NCI-H1092 (cell line): ENCODE measurements around the gene DNAJC11.
A peak's percentile ranks its signal among the peaks of the same experiment; 100 is the strongest.
"Not testable (repeated sequence)": the region's sequence is repeated elsewhere in the genome, so short reads cannot be mapped to it uniquely, and the experiment has no call there.

Source experiments
- DNase-seq: peaks from one replicate; lab custom pipeline; 2025; lab: John Stamatoyannopoulos, UW

DNAJC11 gene

DNA sequence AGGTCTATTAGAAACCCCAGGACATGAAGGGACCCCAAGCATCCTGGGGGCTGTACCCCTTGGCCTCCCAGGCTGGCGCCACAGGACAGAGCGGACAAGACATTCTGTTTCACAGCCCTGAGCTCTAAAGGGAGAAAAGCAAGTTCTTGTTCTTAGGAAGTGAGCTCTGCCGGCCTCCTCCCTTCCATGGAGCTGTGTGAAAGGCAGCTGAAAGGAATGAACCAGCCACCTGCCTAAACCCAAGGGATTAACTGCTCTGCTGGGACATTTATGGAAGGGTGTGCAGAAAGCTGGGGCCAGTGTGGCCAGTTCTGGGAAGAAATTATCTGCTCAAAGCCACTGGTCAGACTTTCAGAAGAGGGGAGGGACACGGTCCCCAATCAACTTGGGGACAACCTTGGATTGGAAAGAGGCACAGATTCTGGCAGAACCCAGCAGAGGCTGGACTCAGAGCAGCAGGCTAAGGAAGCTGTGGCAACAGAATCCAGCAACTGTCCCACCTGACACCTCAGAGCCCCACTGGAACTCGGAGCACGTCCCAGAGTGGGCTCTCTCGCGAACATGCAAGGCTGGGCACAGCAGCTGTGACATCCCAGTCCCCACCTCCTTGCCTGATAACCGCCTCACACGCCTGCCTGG is 101.1 kb downstream of the DNAJC11 start:
- no peak for DNase-seq

DNA sequence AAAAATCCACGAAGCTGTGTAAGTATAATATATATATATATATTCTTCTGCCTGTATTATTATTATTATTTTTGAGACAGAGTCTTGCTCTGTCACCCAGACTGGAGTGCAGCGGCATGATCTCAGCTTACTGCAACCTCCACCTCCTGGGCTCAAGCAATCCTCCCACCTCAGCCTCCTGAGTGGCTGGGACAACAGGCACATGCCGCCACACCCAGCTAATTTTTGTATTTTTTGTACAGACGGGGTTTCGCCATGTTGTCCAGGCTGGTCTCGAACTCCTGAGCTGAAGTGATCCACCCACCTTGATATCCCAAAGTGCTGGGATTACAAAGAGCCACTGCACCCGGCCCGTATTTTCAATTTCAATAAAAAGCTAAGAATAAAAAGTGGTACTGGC is 101.6 kb downstream of the DNAJC11 start:
- not testable (repeated sequence) for DNase-seq

DNA sequence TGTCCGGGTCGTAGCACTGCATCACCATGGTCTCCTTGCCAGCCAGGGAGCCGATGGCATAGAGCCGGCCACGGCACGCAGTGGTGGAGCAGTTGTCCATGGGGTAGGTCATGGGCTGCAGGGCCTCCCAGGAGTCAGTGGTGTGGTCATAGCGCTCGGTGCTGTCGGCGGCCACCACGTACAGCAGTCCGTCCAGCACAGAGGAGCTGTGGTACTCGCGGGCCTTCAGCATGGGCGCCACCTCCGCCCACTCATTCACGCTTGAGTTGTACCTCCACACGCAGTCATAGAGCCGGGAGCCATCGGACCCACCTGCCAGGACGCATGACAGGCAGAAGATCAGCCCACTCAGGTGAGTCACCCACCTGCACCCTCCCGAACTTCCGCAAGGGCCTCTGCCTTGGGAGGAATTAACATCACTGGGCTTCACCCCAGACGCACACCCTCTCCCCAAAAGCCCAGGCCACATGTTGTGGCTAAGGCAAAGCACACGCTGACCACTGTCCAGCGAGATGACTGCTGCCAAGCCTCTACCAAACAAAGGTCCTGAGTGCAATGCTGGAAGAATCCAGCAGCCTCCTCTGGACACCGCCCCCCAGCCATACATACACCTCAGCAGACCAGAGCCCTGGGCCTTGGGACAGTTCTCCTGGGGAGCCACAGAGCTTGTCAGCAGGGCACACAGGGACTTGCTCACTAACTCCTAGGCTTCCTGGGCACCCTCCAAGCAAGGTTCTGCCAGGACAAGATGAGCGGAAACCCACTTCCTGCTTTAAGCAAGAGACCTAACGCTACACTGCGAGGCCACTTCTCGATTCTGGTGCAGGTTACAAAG is 102.3 kb downstream of the DNAJC11 start:
- DNase-seq = no peak

DNA sequence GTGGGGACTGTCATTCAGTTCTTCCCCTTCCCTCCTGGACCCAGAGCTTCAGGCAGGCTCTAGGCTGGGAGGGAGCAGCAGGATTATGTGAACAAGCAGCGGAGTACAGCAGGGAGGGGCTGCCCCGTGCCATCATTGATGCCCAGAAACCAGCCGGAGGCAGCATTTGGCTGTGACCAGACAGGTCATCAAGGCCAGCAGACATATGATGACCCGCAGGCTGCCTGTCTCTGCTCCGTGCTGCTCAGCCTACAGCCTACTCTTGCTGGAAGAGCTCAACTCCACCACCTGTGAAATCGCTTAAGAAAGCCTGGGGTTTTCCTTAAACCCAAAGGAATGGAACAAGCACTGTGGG is 103.9 kb downstream of the DNAJC11 start:
- DNase-seq = no peak

DNA sequence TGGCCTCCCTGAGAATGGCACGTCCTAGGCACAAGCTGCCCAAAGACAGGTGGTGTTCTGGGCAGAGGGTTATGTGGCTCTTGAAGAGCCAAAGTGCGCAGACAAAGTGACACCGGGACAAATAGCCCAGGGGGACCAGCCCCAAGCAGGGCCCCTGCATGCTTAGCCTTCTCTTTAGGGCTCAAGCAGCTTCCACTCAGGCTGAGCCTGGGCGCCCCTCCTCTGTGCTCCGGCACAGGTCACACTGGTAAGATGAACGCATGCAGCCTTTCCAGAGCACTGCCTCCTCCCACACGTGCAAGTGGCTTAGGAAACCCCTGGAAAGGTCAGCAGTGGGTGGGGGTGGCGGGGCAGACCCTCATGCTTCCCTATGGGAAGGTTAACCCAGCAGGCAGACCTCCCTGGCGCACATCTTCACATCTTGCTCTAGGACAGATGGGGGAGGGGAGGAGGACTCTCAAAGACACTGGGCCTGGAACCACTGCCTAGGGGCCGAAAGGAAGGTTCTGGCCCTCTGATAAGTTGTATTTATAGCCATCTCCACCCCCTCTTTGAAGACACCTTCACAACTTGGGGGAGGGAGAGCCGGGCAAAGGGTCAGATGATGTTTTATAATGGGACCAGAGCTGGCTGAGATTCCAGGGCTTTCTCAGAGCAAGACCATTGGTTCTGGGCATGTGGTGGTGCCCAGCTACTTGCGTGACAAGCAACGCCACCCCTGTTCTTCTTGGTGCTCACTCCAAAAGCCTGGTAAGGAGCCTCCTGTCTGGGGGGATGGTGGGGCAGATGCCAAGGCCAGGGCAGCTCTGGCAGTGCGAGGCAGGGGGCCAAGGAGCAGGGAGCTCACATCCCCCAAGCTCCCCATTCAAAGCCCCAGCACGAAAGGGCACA is 104.5 kb downstream of the DNAJC11 start:
- no peak for DNase-seq

DNA sequence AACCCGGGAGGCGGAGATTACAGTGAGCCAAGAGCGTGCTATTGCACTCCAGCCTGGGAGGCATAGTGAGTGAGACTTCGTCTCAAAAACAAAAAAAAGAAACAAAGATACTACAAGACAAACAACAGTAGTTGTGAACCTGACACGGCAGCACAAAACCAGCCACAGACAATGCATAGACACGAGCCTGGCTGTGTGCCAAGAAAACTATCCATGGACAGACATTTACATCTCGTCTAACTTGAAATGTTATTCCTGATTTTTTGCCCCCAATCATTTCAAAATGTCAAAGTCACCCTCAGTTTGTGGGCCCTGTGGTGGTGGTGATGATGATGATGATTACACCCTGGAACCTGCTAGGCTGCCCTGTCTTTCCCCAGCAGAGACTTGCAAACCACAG is 105.3 kb downstream of the DNAJC11 start:
- DNase-seq = no peak

DNA sequence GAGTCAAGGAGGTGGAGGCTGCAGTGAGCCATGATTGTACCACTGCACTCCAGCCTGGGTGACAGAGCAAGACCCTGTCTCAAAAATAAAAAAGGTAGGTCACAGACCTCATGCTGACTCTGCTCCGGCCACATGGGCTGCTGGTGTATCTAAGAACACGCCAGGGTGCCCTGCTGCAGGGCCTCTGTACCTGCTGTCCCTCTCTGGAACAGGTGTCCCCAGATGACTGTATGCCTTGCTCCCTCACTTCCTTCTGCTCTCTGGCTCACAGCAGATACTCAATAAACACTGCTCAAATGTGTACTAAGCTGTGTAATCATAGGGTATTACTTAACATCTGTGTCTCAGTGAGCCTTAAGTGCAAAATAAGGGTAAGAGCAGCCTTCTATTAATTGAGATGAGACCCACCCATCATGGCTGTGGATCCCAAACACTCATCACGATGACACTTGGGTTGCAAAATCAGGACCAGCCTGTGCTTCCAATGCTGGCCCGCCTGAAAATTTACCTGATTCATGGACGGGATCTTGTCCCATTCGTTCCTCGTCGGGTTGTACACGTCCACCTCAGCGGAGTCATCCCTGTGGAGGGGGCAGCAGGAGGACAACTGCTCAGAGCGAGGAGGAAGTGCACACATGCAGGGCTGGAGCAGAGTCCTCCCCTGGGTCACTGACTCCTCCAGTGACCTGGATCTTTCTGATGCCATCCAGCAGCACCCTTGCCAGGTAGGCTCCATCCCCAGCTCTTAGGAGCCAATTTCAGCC is 106.5 kb downstream of the DNAJC11 start:
- no peak for DNase-seq

DNA sequence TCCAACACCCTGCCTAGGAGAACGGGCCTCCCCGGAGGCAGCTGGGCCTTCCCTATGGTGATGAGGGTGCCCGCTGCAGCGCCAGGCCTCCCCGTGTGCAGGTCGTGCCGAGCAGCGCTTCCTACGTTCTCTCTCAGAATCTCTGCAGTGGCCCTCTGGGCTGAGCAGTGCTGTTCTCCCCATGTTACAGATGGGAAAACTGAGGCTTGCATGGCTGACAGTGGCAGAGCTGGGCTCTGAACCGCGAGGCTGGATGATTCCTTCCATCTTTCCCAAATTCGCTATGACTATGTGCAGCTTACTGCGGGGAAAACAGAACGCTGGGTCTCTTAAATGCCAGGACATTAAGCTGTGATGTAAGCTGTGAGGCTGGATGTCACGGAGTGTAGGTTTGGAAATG is 107.8 kb downstream of the DNAJC11 start:
- no peak for DNase-seq

DNA sequence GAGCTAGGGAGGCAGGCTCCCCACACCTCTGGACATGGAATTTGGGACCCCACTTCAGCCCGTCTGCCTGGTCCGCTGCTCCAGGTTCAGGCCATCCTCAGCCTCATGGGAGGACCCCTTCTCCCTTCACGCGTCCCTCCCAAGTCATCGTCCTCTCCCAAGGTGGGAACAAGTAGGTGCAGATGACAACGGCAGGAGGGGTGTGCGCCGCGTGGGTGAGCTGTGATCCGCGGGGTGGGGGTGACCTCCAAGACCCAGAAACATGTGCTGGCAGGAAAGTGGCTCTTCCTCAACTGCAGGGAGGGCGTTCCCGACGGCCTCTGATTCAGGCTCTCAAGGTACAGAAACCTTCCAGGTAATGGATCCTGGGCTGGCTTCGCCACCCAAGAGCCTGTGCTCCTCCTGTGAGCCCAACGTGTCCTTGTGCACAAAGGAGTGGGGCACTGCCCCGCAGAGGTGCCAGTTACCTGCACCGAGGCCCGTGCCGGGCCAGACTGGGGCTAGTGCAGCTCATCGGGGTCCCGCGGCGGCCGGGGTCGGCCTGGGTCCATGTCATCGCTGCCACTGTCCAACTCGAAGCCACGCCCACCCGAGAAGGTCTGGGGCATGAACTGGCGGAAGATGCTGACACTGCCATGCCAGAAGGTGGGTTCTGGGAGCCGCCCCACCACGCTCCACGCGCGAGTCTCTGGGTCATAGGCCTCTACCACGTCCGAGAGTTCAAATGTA is 108.6 kb downstream of the DNAJC11 start:
- no peak for DNase-seq

DNA sequence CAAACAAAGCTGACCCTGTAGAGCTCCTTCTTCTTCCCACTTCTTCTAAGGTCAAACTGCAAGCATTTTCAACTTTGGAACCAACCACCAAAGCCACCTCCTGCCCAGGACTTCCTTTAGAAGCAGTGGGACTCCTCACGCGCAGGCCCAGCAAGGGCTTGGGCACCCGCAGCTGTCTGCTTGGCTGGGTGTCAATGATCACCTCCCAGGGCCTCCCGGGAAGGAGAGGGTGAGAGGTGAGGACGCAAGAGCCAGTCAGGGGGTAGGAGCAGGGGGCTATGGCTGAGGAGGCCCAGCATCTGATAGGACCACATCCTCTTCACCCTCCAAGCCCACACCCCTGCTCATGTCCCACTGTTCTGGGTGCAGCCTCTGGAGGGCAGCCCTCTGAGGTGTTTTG is 109.2 kb downstream of the DNAJC11 start:
- DNase-seq = no peak

DNA sequence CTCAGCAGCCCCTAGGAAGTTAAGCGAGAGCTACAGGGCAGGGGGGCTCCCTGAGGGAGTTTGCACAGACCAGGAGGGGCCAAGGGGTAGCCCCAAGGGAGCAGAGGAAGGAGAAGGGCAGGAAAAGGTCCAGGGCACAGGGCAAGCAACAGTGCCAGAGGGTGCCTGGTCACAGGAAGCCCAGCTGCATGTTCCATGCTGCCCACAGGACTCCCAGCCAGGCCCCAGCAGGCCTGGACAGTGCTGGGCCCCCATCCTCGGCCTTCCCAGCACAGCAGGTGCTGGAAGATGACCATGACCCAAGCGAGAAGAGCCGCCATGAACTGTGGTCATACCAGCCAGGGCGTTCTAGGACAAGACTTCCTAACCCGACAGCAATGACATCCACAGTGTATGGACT is 110.0 kb downstream of the DNAJC11 start:
- DNase-seq = no peak

DNA sequence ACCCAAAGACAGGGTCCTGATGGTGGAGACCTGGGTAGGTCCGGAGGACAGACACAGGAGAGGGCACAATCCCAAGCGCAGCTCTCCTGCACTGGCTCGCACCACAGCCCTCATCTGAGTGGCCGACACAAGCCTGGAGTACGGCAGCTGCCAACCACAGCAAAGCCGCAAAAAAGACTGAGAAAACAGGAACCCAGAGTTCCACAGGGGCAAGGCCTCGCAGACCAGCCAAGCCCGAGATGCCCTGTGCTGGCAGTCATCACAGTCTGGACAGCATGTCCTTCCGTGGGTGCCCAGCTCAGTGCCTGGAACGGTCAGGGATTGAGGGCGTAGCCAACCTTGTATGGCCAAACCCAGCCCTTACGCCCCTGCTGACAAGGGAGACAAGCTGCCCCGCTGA is 110.4 kb downstream of the DNAJC11 start:
- DNase-seq = no peak

DNA sequence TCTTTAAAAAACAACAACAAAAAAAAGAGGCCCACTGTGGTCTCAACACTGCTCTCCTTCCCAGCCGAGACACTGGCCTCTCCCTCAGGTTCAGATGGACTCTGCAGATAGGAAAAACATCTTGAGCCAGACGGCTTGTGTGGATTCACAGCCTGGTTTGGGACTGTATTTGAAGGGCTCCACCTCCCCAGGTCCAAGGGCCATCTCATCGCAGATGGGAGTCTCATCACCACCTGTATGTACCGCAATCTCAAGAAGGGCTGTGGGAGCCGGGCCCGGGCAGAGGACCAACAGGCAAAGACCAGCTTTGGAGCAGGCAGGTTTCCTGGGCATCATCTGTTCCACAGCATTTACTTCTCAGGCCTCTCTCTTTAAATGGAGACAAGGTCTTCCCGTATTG is 111.6 kb downstream of the DNAJC11 start:
- no peak for DNase-seq

DNA sequence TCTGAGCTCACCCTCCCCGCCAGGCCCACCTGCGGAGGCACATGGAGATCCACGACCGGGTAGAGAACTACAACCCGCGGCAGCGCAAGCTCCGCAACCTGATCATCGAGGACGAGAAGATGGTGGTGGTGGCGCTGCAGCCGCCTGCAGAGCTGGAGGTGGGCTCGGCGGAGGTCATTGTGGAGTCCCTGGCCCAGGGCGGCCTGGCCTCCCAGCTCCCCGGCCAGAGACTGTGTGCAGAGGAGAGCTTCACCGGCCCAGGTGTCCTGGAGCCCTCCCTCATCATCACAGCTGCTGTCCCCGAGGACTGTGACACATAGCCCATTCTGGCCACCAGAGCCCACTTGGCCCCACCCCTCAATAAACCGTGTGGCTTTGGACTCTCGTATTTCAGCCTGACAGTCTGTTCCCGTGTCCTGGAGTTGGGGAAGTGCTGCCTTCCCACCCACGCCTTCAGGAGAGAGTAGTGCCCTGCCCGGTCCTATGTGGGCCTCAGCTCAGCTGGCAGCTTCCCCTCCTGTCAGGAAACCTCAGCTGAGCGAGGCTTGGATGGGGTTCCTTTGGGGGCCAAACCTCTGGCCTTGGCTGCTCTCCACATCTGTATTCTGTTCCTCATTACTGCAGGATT is 112.6 kb downstream of the DNAJC11 start:
- DNase-seq = no peak

DNA sequence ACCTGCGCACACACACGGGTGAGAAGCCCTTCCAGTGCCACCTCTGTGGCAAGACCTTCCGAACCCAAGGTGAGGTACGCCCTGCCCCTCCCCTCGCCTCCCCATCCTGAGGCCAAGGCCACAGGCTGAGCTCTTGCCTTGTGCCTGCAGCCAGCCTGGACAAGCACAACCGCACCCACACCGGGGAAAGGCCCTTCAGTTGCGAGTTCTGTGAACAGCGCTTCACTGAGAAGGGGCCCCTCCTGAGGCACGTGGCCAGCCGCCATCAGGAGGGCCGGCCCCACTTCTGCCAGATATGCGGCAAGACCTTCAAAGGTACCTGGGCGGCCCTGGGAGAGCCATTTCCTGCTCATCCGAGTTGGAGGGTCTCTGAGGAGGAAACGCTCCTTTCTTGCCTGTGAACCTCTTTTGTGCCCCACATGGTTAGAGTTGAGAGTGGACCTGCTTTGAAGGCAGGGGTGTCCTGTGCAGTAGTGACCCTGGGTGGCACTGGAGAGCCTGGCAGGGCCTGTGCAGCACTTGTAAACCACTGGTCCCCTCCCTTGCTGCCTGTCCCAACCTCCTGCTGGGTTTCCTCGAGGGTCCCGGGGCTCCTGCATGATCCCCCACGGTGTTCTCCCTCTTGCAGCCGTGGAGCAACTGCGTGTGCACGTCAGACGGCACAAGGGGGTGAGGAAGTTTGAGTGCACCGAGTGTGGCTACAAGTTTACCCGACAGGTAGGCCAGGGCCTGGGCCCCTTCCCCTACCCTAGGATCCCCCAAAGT is 113.3 kb downstream of the DNAJC11 start:
- no peak for DNase-seq

DNA sequence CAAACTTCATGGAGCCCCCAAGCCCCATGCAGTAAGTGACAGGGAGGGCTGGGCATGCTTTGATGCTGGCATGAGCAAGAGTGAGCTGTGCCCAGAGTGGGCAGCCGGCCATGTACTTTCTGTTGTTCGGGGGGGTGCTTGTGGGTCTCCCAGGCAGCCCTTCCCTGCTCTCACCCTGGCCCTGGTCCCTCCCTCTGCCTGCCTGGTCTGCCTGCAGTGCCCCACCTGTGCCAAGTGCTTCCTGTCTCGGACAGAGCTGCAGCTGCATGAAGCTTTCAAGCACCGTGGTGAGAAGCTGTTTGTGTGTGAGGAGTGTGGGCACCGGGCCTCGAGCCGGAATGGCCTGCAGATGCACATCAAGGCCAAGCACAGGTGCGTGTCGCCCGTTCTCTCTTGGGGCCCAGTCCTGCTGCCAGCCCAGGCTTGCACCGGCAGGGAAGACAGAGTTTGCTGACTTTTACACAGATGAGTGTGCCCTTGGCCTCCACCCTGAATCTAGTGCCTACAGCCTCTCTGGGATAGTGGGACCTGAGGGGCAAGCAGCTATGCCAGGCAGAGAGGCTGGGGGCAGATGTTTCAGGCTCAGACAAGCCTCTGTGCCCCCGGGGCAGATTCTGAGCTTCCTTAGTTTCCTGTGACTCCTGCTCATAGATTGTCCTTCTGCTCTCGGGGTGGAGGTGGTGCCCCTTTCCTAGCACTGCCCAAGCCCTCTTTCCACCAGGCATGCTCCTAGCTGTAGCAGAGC is 114.2 kb downstream of the DNAJC11 start:
- peak; percentile 85 for DNase-seq

DNA sequence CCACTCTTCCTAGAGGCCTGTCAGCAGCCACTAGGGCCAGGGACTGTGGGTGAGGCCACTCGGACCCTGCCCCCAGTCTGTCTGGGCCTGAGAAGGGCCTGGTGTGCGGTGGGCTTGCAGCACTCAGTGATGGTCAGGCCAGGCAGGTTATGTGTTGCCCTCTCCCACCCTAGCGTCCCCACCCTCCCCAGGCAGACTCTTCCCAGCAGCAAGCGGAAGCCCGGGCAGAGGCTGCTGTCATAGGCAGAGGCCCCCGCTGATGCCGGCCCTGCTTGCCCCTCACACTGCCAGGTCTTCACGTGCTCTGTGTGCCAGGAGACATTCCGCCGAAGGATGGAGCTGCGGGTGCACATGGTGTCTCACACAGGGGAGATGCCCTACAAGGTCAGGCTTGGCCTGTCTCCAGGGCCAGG is 115.2 kb downstream of the DNAJC11 start:
- DNase-seq = no peak

DNA sequence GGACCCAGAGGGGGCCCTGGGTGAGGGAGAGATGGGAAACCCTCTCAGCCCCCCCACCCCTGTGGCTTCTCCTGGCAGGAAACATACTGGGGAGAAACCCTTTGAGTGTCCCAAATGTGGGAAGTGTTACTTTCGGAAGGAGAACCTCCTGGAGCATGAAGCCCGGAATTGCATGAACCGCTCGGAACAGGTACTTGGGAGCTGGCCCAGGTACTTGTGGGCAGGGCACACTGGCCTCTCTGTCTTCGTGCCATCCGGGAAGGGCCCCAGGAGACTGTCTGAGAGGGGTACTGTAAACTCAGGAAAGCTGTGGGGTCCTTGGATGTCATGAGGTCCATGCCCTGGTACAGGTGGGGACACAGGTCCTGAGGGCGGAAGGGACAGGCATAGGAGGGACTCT is 115.8 kb downstream of the DNAJC11 start:
- no peak for DNase-seq

DNA sequence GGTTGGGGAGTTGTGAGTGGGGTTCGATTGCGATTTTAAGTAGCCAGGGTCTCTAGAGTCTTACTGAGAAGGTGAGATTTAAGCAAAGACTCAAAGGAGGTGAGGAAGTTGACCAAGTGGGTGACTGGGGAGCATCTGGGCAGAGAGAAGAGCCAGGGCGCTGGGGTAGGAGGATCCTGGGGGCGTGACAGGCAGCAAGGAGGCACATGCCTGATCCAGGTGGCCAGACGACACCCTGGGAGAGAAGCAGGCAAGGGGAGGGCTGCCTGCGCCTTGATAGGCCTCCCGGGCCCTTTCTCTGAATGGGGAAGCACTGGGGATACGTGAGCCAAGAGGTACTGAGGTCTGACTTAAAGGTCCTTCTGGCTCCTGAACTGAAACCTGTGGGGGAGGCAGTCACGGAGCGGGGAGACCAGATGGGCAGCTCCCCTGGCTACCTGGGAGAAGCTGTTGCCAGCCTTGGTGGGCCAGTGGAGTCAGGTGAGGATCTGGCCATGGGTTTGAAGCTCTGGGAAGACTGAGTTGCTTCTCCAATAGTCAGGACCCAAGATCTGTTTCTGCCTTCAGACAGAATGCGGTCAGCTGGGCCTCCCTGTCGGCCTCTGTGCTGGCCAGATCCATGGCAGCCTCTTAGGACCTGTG is 116.4 kb downstream of the DNAJC11 start:
- DNase-seq = no peak
